Measurements from ENCODE around the gene LTA4H.
A peak's percentile ranks its signal among the peaks of the same experiment; 100 is the strongest.

The LTA4H gene

GRCh38 chr12:96033549-96034389 is 1.6 kb downstream of the LTA4H start:
- DNase-seq: no peak

- DNase-seq: no peak
Observed at GRCh38 chr12:96029826-96030225, 5.6 kb downstream of the LTA4H start.

GRCh38 chr12:96028538-96028937 is 6.8 kb downstream of the LTA4H start:
- DNase-seq: no peak

- DNase-seq: no peak
Observed at GRCh38 chr12:96026331-96026730, 9.1 kb downstream of the LTA4H start.

GRCh38 chr12:96025518-96025917 is 9.9 kb downstream of the LTA4H start:
- no peak for DNase-seq

- no peak for DNase-seq
Observed at GRCh38 chr12:96020314-96021003, 14.9 kb downstream of the LTA4H start.

GRCh38 chr12:96015672-96016071 is 19.7 kb downstream of the LTA4H start:
- DNase-seq: peak; percentile 43

GRCh38 chr12:96014943-96015599 is 20.3 kb downstream of the LTA4H start:
- no peak for DNase-seq

- DNase-seq: no peak
Observed at GRCh38 chr12:96007729-96008128, 27.7 kb downstream of the LTA4H start.

GRCh38 chr12:96006727-96007126 is 28.7 kb downstream of the LTA4H start:
- DNase-seq: no peak

GRCh38 chr12:96000858-96001257 is 34.5 kb downstream of the LTA4H start:
- no peak for DNase-seq

GRCh38 chr12:95999484-95999883 is 35.9 kb downstream of the LTA4H start:
- no peak for DNase-seq

GRCh38 chr12:95998611-95999286 is 36.6 kb downstream of the LTA4H start:
- no peak for DNase-seq

- no peak for DNase-seq
Observed at GRCh38 chr12:95997911-95998510, 37.4 kb downstream of the LTA4H start.

GRCh38 chr12:95997276-95997675 is 38.1 kb downstream of the LTA4H start:
- DNase-seq: no peak

- peak; percentile 43 for DNase-seq
Observed at GRCh38 chr12:95996034-95996658, 39.2 kb downstream of the LTA4H start, which contains the start of gene HAL. TSS of gene HAL (minus strand) at chr12:95996344. CDS start at chr12:95995910, 434 bp downstream.

- no peak for DNase-seq
Observed at GRCh38 chr12:95995238-95996031, 40.0 kb downstream of the LTA4H start.

- no peak for DNase-seq
Observed at GRCh38 chr12:95994476-95994875, 40.9 kb downstream of the LTA4H start.

GRCh38 chr12:95993907-95994306 is 41.5 kb downstream of the LTA4H start:
- no peak for DNase-seq

- DNase-seq: no peak
Observed at GRCh38 chr12:95990136-95990535, 45.3 kb downstream of the LTA4H start.

GRCh38 chr12:95989504-95990123 is 45.8 kb downstream of the LTA4H start:
- DNase-seq: no peak
